ENCODE data around the gene SEMA3B.

DNA sequence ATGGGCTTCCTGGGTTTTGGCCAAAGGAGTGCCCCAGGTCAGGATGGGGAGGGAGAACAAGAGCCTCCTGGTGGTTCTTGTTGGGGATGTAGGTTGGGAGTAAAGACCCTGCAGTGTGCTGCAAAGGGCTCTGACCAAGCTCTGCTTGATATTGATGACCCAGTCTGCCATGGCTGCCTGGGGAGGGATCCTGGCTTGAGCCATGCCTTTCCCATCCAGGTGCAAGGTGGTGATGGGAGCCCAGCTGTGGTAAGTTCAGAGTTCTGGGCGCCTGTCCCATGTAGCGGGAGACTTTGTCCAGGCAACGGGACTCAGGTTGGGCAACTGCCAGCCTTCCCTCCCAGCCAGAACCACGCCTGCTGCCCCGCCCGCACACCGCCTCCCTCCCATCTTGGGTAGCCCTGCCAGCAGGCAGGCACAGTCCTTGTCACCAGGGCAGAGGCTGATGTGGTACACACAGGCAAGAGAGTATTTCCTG, 30.4 kb upstream of the SEMA3B start:
- TF ChIP-seq, protein P1, sequence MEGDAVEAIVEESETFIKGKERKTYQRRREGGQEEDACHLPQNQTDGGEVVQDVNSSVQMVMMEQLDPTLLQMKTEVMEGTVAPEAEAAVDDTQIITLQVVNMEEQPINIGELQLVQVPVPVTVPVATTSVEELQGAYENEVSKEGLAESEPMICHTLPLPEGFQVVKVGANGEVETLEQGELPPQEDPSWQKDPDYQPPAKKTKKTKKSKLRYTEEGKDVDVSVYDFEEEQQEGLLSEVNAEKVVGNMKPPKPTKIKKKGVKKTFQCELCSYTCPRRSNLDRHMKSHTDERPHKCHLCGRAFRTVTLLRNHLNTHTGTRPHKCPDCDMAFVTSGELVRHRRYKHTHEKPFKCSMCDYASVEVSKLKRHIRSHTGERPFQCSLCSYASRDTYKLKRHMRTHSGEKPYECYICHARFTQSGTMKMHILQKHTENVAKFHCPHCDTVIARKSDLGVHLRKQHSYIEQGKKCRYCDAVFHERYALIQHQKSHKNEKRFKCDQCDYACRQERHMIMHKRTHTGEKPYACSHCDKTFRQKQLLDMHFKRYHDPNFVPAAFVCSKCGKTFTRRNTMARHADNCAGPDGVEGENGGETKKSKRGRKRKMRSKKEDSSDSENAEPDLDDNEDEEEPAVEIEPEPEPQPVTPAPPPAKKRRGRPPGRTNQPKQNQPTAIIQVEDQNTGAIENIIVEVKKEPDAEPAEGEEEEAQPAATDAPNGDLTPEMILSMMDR (IDR thresholded peaks at IDR 0.05), result no peak
- TF ChIP-seq POLR2A (IDR thresholded peaks at IDR 0.05), result no peak
